Globus pallidus (tissue), 1 donor: ENCODE measurements around the gene CALML4.
"Not testable (repeated sequence)": the region's sequence is repeated elsewhere in the genome, so short reads cannot be mapped to it uniquely, and the experiment has no call there.

ENCODE experiments used
- DNase-seq: peaks from one replicate; pipeline ENCODE4 v3.0.0-alpha.2; 2015; ENCODE audit warnings: low spot score

Gene CALML4

GRCh38 chr15:68208136-68208535 is 3.0 kb upstream of the CALML4 start:
- DNase-seq, result no peak

- no peak for DNase-seq
Observed at GRCh38 chr15:68207176-68207935, 2.2 kb upstream of the CALML4 start.

- DNase-seq, result no peak
Observed at GRCh38 chr15:68206711-68207151, 1.6 kb upstream of the CALML4 start.

- DNase-seq, result peak; percentile 52
Observed at GRCh38 chr15:68205954-68206539, 915 bp upstream of the CALML4 start.

- no peak for DNase-seq
Observed at GRCh38 chr15:68205558-68205944, 419 bp upstream of the CALML4 start.

- DNase-seq, result no peak
Observed at GRCh38 chr15:68204361-68204760, 771 bp downstream of the CALML4 start.

GRCh38 chr15:68203956-68204355 is 1.2 kb downstream of the CALML4 start:
- no peak for DNase-seq

- no peak for DNase-seq
Observed at GRCh38 chr15:68203486-68203885, 1.6 kb downstream of the CALML4 start.

GRCh38 chr15:68202994-68203393 is 2.1 kb downstream of the CALML4 start:
- DNase-seq, result not testable (repeated sequence)

GRCh38 chr15:68201879-68202261 is 3.3 kb downstream of the CALML4 start:
- DNase-seq, result no peak

GRCh38 chr15:68201153-68201878 is 3.8 kb downstream of the CALML4 start:
- DNase-seq, result no peak

GRCh38 chr15:68200016-68200861 is 4.9 kb downstream of the CALML4 start:
- DNase-seq, result no peak

GRCh38 chr15:68199340-68199739 is 5.8 kb downstream of the CALML4 start:
- no peak for DNase-seq

GRCh38 chr15:68197661-68198437 is 7.3 kb downstream of the CALML4 start:
- no peak for DNase-seq

GRCh38 chr15:68197170-68197492 is 8.0 kb downstream of the CALML4 start:
- DNase-seq, result no peak

- no peak for DNase-seq
Observed at GRCh38 chr15:68196445-68197169, 8.5 kb downstream of the CALML4 start.

GRCh38 chr15:68195336-68196112 is 9.6 kb downstream of the CALML4 start:
- DNase-seq, result no peak

GRCh38 chr15:68192804-68193486 is 12.2 kb downstream of the CALML4 start:
- DNase-seq, result peak; percentile 38

- DNase-seq, result no peak
Observed at GRCh38 chr15:68192117-68192516, 13.0 kb downstream of the CALML4 start.
